NCI-H510A treated with DMSO at 0.1 percent for 48 hours (cell line): ENCODE measurements around the gene ZBTB47.

Experiments
- DNase-seq: peaks from one replicate; lab custom pipeline; 2025; lab: John Stamatoyannopoulos, UW

ZBTB47 gene

DNA sequence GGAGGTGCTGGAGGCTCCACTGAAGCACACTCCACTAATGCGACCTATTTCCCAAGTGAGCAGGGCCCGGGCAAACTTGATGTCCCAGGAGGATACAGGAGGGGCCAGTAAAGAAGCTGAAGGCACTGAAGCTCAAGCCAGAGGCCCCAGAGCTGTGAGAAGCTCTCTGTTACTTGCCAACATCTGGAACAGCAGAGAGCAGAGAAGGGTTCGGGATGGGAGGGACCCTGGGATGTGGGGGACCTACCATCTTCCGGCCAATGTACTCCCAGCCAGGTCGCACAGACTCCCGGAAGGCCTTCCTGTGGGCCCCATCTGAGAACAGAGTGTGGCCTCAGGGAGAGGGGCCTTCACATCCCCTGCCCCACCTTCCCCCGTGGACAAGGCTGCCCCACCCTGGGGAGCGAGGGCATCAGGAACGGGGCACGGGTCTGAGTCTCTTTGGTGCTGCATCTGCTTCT lies 46.0 kb downstream of the ZBTB47 start:
- DNase-seq = no peak

- DNase-seq = no peak
Observed at GRCh38 chr3:42700366-42701288, 47.1 kb downstream of the ZBTB47 start.

GRCh38 chr3:42701371-42702065 lies 48.0 kb downstream of the ZBTB47 start:
- DNase-seq = peak; percentile 52

DNA sequence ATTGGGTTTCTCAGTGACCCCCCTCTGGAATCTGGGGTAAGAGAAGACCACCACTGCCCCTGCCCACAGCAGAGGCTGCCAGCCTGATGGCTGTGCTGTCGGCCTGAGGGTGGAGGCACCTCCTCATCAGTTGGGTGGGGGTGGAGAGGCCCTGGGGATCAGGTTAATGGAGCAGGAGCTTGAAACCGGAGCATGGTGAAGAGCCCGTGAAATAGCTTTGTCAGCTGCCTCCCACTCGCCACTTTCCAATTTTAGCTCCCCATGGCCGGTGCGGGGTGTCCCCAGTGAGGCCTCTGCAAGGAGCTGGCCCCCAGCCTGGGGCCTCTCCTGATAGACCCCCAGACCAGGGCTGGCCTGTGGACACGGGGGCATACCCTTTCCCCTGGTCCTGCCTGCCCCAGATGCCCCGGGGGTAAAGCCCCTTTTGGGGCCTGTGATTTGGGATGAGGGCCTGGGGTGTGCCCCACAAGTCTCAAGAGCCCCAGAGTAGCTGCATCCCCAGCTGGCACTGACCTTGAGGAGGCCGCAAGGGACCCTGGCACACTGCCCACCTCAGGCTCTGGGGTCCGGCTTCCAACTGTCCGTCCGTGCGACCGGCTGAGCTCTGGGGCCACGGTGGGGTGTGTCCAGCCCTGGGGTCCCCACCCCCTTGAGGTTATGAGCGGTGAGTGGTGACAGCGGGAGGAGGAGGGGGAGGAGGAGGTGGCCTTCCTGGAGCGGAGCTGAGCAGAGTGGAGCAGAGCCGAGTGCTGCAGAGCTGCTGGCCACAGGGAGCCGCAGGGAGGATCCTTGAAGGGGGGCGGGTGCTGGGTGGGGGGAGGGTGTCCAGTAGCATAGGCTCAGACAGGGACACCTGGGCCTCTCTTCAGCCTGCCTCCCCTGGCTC lies 48.8 kb downstream of the ZBTB47 start, which contains the start of gene HHATL:
HHATL (minus strand) TSS at position 733 of the 886 bp plus-strand sequence. CDS start 1,972 bp downstream, outside the sequence.
- peak; percentile 77 for DNase-seq

DNA sequence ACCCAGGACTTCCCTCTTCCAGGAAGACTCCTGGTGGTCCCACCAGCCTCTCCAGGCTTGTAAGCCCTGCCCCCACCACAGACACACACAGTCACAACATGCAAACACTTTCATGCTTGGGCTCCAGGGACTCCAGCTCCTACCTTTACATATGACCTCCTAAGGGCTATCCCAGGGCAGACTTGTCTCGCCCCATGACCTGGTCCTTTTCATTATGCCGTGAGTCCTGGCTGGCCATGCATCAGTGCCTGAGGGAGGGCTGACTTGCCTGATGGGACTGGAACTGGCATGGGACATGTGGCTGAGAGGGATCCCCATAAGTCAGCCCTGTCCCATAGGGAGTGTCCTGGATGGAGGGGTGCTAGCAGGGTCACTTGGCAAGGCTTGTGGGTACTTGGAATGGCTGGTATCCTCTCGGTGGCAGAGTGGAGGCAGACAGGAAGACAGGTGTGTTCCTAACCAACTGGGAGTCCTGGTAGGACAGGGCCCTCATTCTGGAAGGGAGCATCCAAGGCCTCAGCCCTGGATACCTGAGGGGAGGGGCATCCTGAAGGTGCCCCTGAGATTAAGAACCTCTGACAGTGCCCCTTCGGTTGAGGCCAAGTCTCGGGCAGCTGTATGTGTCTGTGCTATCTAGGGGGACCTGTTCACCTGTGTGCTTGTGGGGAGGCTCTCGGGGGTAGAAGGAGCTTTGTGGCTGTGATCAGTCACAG lies 49.6 kb downstream of the ZBTB47 start:
- no peak for DNase-seq

DNA sequence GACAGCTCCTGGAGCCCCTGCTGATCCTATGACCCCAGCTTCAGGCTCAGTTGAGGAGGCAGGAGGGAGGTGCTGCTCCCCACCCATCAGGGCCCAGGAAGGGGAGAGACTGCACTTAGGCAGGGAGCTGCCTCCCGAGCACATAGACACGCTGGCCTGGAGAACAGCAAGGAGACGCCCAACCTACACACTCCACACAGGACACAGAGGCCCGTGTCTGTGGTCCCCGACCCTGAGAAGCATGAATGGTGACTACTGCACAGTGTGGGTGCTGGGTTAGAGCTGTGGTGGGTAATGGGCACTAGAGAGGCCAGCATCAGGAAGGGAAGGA lies 50.2 kb downstream of the ZBTB47 start:
- DNase-seq = no peak

DNA sequence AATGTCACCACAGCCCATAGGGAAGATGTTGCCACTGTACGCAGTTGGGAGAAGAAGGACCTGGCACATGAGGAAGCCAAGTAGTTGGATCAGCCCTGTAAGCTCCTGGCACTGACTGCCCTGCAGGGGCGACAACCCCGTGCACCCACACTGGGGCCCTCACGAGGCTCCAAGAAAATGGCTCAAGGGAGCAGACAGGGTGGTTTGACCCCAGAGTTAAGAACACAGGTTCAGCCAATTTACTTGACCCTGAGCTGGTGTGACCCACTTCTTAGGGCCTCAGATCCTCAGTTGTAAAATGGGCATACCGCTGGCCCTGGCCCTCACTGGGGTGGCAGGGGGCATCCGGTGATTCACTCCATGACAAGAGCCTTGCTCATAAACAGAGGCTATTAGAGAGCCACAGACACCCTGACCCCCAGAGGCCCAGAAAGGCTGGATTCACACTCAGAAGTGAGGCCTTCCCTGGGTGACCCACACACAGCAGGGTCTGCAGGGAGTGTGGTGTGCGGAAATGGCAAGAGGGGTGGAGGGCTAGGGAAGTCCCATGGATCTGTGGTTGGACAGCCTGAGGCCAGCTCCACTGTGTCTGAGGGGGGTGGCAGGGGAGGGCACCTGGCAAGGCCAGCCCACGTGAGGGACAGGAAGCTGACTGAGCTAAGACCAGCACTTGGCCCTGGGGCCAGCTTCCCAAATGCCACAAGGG lies 50.8 kb downstream of the ZBTB47 start:
- DNase-seq = no peak

DNA sequence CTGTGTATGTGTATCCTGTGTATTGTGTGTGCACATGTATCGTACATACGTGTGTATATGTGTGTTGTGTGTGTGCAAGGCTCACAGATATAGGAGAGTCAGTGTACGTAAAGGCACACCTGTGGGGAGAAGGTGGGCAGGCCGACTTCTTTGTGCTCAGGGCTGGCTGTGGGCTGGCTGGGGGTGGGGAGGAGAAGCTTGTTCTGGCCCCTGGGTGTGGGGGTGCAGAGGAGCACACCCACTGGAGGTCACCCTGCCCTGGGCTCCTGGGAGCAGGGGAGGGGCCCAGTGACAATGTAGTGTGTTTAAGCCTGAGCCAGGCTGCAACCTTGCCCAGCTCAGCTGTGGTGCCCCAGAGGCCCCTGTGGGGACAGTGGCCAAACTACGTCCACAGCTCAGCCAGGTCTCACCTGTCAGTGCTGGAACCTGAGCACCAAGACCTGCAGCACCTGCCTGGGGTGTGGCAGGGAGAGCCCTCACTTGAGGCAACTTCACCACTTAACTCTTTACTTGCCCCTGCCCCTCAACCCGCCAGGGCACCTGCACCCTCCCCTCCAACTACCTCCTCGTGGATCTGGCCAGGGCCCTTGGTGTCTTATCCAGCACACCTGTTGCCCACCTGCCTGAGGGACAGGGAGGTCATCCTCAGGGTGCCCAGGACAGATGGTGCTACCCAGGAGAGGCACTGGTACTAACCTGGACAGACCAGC lies 51.7 kb downstream of the ZBTB47 start:
- DNase-seq = peak; percentile 28

GRCh38 chr3:42705962-42706585 lies 52.6 kb downstream of the ZBTB47 start:
- DNase-seq = no peak

DNA sequence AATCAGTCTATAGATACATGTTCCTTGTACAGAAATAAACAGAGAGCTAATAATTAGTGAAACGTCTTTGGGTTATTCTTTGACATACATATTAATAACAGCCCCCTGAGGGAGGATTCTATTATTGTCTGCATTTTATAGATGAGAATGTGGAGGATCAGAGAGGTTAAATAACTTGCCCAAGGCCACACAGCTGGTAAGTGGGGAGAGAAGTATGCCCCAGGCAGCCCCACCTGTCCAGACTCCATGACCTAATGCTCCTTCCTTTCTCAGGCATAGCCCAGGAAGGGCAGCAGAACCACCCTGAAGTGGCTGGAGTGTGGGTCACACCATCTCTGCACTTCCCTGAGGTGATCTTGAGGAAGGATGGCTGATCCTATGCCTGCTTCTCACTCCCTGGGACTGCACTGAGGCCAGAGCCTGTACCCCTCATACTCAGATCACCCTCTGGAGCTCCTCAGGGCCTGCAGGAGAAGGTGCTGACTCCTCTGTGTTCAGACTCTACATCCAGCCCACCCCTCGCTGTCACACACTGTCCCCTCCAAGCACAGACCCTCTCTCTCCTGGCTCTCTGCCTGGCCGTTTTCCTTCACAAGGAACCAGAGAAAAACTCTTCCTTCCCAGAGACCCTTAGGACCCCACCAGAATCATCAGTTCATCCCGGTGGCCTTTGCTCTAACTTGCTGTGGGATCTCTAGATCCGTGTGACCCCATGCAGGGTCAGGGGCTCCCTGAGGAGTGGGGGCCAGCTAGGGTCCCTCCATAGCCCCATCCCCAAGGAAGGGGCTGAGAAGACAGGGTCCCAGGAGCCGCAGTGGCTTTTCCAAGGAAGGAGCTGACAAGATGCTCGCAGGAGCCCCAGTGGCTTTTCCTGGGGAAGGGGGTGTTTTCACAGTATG lies 53.5 kb downstream of the ZBTB47 start:
- DNase-seq = no peak

- DNase-seq = no peak
Observed at GRCh38 chr3:42707620-42708355, 54.3 kb downstream of the ZBTB47 start.

GRCh38 chr3:42708611-42709151 lies 55.2 kb downstream of the ZBTB47 start:
- DNase-seq = no peak

- DNase-seq = no peak
Observed at GRCh38 chr3:42709621-42710020, 56.1 kb downstream of the ZBTB47 start.

DNA sequence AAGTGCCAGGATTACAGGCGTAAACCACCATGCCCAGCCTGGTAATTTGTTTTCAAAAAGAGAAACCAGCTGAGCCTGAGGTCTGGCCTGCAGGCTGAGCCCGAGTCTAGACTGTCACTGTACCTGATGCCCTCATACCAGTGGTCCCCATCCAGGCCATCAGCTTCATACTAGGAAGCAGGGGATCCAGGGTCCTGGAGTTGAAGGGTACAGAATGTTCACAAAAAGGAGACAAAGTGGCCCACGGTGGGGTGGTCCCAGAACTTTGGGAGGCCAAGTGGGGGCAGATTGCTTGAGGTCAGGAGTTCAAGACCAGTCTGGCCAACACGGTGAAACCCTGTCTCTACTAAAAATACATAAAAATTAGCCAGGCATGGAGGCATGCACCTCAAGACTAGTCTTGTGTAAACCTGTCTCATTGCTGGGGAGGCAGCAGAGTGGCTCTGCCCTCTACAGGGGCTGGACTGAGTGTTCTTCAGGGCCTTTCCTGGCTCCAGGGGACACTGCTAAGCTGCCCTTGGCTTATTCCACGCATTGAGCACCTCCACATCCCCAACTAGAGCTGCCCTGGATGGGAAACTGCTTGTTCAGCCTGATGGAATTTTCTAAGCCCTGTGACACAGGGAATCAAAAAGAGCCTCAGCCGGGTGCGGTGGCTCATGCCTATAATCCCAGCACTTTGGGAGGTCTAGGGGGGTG lies 57.0 kb downstream of the ZBTB47 start:
- no peak for DNase-seq

DNA sequence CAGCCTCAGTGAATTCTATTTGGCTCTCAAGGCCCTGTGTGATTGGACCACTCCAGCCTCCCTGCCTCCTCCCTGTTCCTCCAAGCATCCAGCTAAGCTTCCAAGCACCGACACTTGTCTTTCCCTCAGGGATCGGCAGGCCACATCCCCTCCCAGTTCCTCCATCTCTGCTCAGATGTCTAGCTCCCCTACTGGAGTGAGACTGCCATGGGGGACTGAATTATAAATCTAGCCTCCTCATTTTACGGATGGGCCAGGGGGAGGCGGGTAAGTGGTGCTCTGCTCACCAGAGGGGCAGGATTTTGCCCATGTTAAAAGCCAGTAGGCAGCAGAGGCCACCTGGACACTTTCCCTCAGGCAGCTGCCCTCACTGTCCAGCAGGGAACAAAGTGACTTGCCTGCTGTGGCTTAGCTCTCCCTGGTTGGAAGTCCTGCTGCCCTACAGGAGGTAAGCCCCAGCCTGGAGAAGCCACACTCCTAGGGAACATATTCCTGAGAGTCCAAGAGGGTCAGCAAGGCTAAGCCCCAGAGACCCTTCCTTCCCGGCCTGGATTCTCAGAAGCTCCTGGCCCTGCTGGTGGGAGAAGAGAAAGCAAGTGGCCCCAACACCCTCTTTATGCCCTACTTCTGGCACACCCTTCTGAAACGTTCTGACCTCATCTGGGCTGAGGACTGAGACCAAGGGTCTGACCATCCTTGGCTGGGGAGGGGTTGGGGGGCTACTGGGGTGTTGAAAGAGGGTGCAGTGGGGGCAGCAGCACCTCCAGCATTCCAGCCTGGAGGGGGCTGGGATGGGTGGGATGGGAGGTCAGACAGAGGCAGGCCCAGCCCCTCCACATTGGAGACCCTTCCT lies 58.2 kb downstream of the ZBTB47 start:
- DNase-seq = no peak

- DNase-seq = no peak
Observed at GRCh38 chr3:42712344-42712648, 58.8 kb downstream of the ZBTB47 start.
